DOHH2 (cell line): ENCODE data around the gene FCHSD2.

Experiments
- H3F3A ChIP-seq: fragments of 200-600 bp; sonication (generic), shearing (Covaris generic); 2 replicates; pipeline ENCODE4 v1.6.0; 2016; ENCODE audit warnings: antibody characterized with exemption, mild to moderate bottlenecking; ENCODE audit not compliant: control insufficient read depth, insufficient read depth
- H3K27ac ChIP-seq: fragments of 200-600 bp; sonication (generic); 2 replicates; pipeline ENCODE4 v1.5.1; 2014; ENCODE audit warnings: low read depth, mild to moderate bottlenecking, low read length, moderate library complexity
- H3K27me3 ChIP-seq: fragments of 200-600 bp; sonication (generic); 2 replicates; pipeline ENCODE4 v1.6.1; 2014; ENCODE audit warnings: mild to moderate bottlenecking, low read length, mixed read lengths; ENCODE audit not compliant: control insufficient read depth
- H3K36me3 ChIP-seq: fragments of 200-600 bp; sonication (generic); 2 replicates; pipeline ENCODE4 v1.6.1; 2014; ENCODE audit warnings: mild to moderate bottlenecking, low read length, moderate library complexity, mixed read lengths; ENCODE audit not compliant: control insufficient read depth
- H3K4me1 ChIP-seq: fragments of 200-600 bp; sonication (generic); 2 replicates; pipeline ENCODE4 v1.6.1; 2014; ENCODE audit warnings: mild to moderate bottlenecking, low read length, mixed read lengths; ENCODE audit not compliant: control insufficient read depth
- H3K4me2 ChIP-seq: fragments of 200-600 bp; sonication (generic); 2 replicates; pipeline ENCODE4 v1.6.0; 2014; ENCODE audit warnings: mild to moderate bottlenecking, low read length, moderate library complexity
- H3K4me3 ChIP-seq: fragments of 200-600 bp; sonication (generic); 2 replicates; pipeline ENCODE4 v1.5.1; 2014; ENCODE audit warnings: mild to moderate bottlenecking, low read length, mixed read lengths
- H3K79me2 ChIP-seq: fragments of 200-600 bp; sonication (generic); 2 replicates; pipeline ENCODE4 v1.6.1; 2014; ENCODE audit warnings: mild to moderate bottlenecking, low read length, mixed read lengths; ENCODE audit not compliant: control insufficient read depth
- H3K9me2 ChIP-seq: fragments of 200-600 bp; sonication (generic); replicated peaks from 2 replicates; pipeline ENCODE4 v1.6.1; 2014; ENCODE audit warnings: mild to moderate bottlenecking, low read length, mixed read lengths; ENCODE audit not compliant: control insufficient read depth
- H3K9me3 ChIP-seq: fragments of 200-600 bp; sonication (generic); 2 replicates; pipeline ENCODE4 v1.6.1; 2014; ENCODE audit warnings: antibody characterized with exemption, low read length, mixed read lengths; ENCODE audit not compliant: control insufficient read depth, insufficient read depth
- H4K20me1 ChIP-seq: fragments of 200-600 bp; sonication (generic); 2 replicates; pipeline ENCODE4 v1.6.0; 2014; ENCODE audit warnings: low read depth, mild to moderate bottlenecking, antibody characterized with exemption, low read length, moderate library complexity; ENCODE audit not compliant: control insufficient read depth, insufficient read depth
- EZH2phosphoT487 ChIP-seq: fragments of 200-600 bp; sonication (generic); IDR thresholded peaks from 2 replicates; pipeline ENCODE4 v1.6.1; 2017; ENCODE audit warnings: borderline replicate concordance, mild to moderate bottlenecking, antibody characterized with exemption, low read length, moderate library complexity, mixed read lengths
- TF ChIP-seq, protein P1 (sequence below): fragments of 200-600 bp; sonication (generic); IDR thresholded peaks from one replicate; pipeline ENCODE4 v1.5.1; 2014; ENCODE audit warnings: antibody characterized with exemption, mild to moderate bottlenecking, low read depth, low read length; ENCODE audit not compliant: poor library complexity, severe bottlenecking

Gene FCHSD2

DNA sequence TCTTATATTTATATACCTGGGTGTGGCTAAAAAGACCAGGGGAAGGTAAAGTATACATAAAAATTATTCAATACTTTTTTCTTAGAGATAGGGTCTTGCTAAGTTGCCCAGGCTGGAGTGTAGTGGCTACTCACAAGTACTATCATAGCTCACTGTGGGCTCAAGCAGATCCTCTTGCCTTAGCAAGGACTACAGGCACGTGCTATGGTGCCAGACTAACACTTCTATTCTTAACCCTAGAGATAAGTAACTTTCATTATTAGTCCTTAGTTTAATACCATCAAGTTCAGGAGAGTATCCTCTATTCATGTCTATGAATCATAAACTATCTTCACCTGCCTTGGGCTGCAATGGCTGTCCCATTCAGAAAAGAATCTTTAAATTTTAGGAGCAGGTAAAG lies 11.9 kb downstream of the FCHSD2 start:
- H3K4me2 ChIP-seq, result no peak overlapping the region
- no peaks in the 10 kb centered on the region for H3K9me3 ChIP-seq
- no peaks in the 10 kb centered on the region for H3K27me3 ChIP-seq
- no peak for TF ChIP-seq EZH2phosphoT487
- TF ChIP-seq, protein P1, sequence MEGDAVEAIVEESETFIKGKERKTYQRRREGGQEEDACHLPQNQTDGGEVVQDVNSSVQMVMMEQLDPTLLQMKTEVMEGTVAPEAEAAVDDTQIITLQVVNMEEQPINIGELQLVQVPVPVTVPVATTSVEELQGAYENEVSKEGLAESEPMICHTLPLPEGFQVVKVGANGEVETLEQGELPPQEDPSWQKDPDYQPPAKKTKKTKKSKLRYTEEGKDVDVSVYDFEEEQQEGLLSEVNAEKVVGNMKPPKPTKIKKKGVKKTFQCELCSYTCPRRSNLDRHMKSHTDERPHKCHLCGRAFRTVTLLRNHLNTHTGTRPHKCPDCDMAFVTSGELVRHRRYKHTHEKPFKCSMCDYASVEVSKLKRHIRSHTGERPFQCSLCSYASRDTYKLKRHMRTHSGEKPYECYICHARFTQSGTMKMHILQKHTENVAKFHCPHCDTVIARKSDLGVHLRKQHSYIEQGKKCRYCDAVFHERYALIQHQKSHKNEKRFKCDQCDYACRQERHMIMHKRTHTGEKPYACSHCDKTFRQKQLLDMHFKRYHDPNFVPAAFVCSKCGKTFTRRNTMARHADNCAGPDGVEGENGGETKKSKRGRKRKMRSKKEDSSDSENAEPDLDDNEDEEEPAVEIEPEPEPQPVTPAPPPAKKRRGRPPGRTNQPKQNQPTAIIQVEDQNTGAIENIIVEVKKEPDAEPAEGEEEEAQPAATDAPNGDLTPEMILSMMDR, result no peak
- peaks cover 93% of the 10 kb centered on the region for H3K36me3 ChIP-seq
- H4K20me1 ChIP-seq, result no peaks in the 10 kb centered on the region
- H3K4me1 ChIP-seq, result no peaks in the 10 kb centered on the region
- peaks cover 7% of the 10 kb centered on the region; the same call in 1 of the 2 replicates for H3F3A ChIP-seq
- H3K79me2 ChIP-seq, result peaks cover 98% of the 10 kb centered on the region
- H3K9me2 ChIP-seq, result no peaks in the 10 kb centered on the region
- H3K4me3 ChIP-seq, result no peak overlapping the region
- no peak overlapping the region for H3K27ac ChIP-seq

DNA sequence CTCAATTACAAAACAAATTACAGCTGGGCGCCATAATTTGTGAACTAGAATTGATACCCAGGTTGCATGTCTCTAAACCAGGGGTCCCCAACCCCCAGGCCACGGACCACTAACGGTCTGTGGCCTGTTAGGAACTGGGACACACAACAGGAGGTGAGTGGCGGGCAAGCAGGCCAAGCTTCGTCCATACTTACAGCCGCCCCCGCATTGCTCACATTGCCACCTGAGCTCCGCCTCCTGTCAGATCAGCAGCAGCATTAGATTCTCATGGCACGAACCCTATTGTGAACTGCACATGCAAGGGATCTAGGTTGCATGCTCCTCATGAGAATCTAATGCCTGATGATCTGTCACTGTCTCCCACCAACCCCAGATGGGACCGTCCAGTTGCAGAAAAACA lies 12.9 kb downstream of the FCHSD2 start:
- Histone ChIP-seq H3K36me3 (peaks cover 91% of the 10 kb centered on the region), H3K4me1 (no peaks in the 10 kb centered on the region), H3K9me3 (no peaks in the 10 kb centered on the region), H4K20me1 (no peaks in the 10 kb centered on the region), H3K79me2 (peaks cover 98% of the 10 kb centered on the region), H3K27ac (no peak overlapping the region), H3F3A (peaks cover 7% of the 10 kb centered on the region; the same call in 1 of the 2 replicates), H3K27me3 (no peaks in the 10 kb centered on the region), H3K4me3 (no peak overlapping the region), H3K9me2 (no peaks in the 10 kb centered on the region), H3K4me2 (no peak overlapping the region)
- TF ChIP-seq EZH2phosphoT487, result no peak
- TF ChIP-seq, protein P1, result no peak

DNA sequence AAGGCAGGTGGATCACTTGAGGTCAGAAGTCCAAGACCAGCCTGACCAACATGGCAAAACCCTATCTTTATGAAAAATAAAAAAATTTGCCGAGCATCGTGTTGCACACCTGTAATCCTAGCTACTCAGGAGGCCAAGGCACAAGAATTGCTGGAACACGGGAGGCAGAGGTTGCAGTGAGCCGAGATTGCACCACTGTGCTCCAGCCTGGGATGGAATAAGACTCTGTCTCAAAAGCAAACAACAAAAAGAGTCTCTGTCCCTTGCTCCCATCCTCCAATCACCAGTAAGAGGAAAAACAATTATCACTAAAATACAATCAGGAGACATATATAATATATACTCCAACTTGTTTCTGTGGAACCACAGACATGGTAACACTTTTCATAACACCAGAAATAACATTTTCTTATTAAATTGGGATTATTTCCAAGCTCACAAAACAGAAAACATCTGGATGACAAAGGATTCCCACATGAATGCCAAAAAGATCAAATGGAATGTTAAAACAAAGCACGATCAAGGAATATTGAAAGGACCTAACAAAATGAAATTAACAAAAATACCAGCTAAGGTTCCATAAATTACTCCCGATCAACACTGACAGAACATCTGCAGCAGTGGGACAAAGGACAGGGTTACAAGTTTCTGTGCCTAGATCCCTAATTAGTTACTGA lies 15.2 kb downstream of the FCHSD2 start:
- H3K4me3 ChIP-seq, result no peak overlapping the region
- H3K4me2 ChIP-seq, result no peak overlapping the region
- no peaks in the 10 kb centered on the region for H3K9me2 ChIP-seq
- H3K27me3 ChIP-seq, result no peaks in the 10 kb centered on the region
- H3K9me3 ChIP-seq, result no peaks in the 10 kb centered on the region
- H3K79me2 ChIP-seq, result peaks cover 97% of the 10 kb centered on the region
- H3K27ac ChIP-seq, result no peak overlapping the region
- peaks cover 7% of the 10 kb centered on the region; the same call in 1 of the 2 replicates for H3F3A ChIP-seq
- TF ChIP-seq EZH2phosphoT487, result no peak
- TF ChIP-seq, protein P1, result no peak
- peaks cover 90% of the 10 kb centered on the region for H3K36me3 ChIP-seq
- H4K20me1 ChIP-seq, result peaks cover 14% of the 10 kb centered on the region; the same call in 1 of the 2 replicates
- no peaks in the 10 kb centered on the region for H3K4me1 ChIP-seq
